AG09309 (cell line): ENCODE measurements around the gene SASS6.

Experiments
- DNase-seq: peaks from one replicate; pipeline ENCODE4 v3.0.0-alpha.2; 2010; ENCODE audit warnings: low read depth
- H3K4me3 ChIP-seq: 2 replicates; pipeline ENCODE4 v1.5.1; 2011; ENCODE audit warnings: mild to moderate bottlenecking, low read depth, low read length, moderate library complexity; ENCODE audit not compliant: control insufficient read depth
- TF ChIP-seq, protein P1 (sequence below): IDR thresholded peaks from 2 replicates; pipeline ENCODE4 v1.5.1; 2011; ENCODE audit warnings: mild to moderate bottlenecking, low read depth, low read length, inconsistent platforms; ENCODE audit not compliant: insufficient read depth, control insufficient read depth; ENCODE audit errors: missing control alignments

The SASS6 gene

DNA sequence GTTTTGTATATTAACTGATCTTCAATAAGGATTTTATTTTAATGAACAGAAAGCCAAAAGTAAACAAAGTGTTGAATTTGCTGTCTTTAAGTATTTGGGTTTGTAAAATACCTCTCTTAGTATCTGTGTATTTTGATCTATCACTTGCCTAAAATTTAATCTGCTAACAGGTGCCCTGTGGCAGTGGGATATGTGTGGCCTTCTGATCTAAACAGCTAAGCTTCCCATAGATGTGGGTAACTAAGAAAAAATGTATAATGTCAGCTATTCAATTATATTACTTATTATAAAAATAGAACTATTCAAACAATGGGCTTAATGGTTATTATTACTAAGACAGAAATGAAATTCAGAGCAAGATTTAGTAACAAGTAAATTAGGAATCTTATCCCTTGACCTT is 30.2 kb upstream of the SASS6 start:
- DNase-seq = no peak
- no peak overlapping the region for H3K4me3 ChIP-seq
- TF ChIP-seq, protein P1, sequence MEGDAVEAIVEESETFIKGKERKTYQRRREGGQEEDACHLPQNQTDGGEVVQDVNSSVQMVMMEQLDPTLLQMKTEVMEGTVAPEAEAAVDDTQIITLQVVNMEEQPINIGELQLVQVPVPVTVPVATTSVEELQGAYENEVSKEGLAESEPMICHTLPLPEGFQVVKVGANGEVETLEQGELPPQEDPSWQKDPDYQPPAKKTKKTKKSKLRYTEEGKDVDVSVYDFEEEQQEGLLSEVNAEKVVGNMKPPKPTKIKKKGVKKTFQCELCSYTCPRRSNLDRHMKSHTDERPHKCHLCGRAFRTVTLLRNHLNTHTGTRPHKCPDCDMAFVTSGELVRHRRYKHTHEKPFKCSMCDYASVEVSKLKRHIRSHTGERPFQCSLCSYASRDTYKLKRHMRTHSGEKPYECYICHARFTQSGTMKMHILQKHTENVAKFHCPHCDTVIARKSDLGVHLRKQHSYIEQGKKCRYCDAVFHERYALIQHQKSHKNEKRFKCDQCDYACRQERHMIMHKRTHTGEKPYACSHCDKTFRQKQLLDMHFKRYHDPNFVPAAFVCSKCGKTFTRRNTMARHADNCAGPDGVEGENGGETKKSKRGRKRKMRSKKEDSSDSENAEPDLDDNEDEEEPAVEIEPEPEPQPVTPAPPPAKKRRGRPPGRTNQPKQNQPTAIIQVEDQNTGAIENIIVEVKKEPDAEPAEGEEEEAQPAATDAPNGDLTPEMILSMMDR = no peak

DNA sequence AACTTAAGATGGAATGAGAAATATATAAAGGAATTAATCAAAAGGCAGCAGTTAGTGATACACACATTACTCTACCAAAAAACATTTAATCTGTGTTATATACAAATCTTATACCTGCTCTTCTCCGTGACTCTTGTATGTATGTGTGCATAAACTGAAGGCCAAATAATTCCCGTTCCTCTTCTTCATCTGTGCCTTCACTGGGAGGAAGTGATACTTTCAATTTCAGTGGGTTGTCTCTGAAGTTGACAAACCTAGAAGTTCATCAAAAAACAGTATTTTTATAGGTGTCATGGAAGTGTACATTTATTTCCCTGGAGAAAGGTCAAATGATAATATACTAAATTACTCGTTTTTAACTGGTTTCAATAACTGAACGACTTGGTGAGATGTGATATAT is 19.5 kb upstream of the SASS6 start:
- H3K4me3 ChIP-seq = no peak overlapping the region
- TF ChIP-seq, protein P1 = no peak
- DNase-seq = no peak

DNA sequence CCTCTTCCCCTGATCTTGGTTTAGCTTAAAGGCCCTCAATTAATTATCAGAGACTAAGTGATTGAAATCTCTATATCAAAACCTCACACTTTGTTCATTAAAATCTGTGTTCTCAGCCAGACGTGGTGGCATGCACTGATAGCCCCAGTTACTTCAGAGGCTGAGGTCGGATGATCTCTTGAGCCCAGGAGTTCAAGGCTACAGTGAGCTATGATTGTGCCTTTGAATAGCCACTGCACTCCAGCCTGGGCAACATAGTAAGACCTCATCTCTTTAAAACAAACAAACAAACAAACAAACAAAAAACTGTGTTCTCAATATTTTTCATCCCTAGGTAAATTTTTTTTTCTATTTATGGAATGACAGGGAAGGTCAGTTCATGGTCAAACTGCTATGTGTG is 18.9 kb upstream of the SASS6 start:
- no peak overlapping the region for H3K4me3 ChIP-seq
- no peak for DNase-seq
- TF ChIP-seq, protein P1 = no peak

DNA sequence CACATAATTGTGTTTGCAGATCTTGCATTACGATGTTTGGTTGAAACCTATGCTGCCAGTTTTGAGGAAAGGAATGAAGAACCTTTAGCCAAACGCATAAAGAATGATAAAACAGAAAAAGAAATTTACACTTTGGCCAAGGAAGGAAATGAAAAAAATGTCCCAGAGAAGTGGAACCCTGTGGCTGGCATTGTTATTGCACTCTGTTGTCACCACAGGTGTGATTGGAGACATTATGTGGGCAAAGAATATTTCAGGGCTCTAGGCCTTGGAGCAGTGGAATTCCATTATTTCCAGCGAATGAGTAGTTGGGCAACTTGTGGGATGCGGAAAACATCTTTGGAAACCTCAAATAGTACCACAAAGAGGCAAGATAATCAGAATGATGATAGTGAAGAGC is 15.1 kb upstream of the SASS6 start:
- DNase-seq = no peak

DNA sequence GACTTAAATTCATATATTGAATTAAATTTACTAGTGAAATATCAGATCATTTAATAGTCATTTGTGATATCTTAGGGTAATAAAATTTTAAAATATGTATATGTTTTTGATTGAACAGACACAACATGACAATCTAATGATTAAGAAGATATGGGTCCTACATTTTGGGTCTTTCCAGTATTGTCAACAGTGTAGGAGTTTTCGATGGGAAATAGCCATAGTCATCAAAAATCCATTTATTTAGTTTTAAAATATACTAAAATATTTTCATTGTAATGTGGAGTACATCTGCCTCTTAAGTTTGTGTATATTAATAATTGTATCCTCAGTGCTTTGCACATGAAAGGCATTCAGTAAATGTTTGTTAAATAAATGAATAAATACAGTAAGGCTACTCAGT is 14.2 kb upstream of the SASS6 start:
- no peak for DNase-seq
- TF ChIP-seq, protein P1 = no peak
- H3K4me3 ChIP-seq = no peak overlapping the region

More for the DNA sequence above, 15.1 kb upstream of the SASS6 start:
- TF ChIP-seq, protein P1 = no peak
- H3K4me3 ChIP-seq = no peak overlapping the region

DNA sequence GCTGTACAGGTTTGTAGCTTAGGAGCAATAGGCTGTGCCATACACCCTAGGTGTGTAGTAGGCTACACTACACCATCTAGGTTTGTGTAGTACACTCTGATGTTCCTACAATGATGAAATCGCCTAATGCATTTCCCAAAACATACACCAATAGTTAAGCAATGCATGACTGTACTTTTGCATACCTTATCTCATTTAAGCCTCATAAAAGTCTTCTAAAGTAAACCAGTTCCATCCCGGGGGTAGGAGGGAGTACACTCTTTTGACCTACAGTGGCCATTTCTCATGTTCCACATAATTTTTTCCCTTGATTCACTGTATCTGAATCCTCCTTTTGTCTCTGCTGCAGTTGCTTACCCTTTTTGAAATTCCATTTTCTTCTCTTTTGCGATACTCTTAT is 12.4 kb upstream of the SASS6 start:
- TF ChIP-seq, protein P1 = no peak
- peak; percentile 33 for DNase-seq
- H3K4me3 ChIP-seq = no peak overlapping the region

DNA sequence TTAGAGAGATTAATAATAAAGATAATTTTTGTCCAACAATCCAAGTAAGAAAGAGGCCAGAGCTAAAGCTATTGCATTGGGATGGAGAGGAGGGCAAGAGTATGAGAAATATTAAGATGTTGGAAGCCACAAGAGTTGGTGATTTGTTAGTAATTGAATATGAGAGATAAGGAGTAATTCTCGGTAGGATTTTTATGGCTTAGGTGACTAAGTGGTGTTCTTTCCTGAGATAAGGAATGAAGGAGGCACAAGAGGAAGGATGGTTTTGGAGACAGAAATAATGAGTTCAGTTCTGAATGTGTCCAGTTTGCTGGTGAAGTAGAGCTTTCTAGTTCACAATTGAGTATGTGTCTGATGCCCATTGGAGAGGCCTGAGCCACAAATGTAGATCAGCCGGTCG is 9.6 kb upstream of the SASS6 start:
- H3K4me3 ChIP-seq = no peak overlapping the region
- TF ChIP-seq, protein P1 = no peak
- DNase-seq = no peak
